ENCODE data around the gene MMP25.

Gene MMP25

DNA sequence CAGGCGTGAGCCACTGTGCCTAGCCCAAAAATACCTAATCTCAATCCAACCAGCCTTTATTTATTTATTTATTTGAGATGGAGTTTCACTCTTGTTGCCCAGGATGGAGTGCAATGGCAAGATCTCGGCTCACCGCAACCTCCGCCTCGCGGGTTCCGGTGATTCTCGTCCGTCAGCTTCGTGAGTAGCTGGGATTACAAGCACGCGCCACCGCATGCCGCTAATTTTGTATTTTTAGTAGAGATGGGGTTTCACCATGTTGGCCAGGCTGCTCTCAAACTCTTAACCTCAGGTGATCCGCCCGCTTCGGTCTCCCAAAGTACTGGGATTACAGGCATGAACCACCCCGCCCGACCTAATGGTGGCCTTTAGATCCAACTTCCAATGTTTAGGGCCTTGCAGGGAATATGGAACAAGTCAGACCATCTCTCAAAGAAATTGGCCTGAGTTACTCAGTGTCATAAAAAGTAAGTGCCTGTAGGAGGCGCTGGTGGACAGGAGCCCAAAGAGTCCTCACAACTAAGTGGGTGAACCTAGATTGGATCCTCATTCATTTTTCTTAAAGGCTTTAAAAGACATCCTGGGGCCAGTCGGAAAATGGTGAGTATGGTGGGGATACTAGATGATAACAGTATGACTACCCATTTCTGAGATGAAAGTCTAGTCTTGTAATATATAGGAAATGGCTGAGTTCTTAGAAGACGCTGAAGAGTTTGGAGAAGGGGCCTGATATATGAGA lies 48.1 kb downstream of the MMP25 start:
- Histone ChIP-seq H3K9me2 (replicated peaks; ENCODE audit: low read depth, low read length) (no peaks in the 10 kb centered on the region), H3K4me1 (ENCODE audit: insufficient read depth, low read length, poor library complexity, severe bottlenecking) (peaks cover 4% of the 10 kb centered on the region), H3F3A (ENCODE audit: low read depth) (no peaks in the 10 kb centered on the region), H4K20me1 (ENCODE audit: insufficient read depth, low read length, poor library complexity, severe bottlenecking) (no peaks in the 10 kb centered on the region), H3K9ac (ENCODE audit: low read depth, low read length, poor library complexity, severe bottlenecking) (no peak overlapping the region), H3K36me3 (ENCODE audit: insufficient read depth, low read length) (no peaks in the 10 kb centered on the region), H3K4me2 (ENCODE audit: low read depth, low read length, poor library complexity, severe bottlenecking) (no peak overlapping the region), H2AFZ (ENCODE audit: low read length) (no peak overlapping the region), H3K79me2 (ENCODE audit: insufficient read depth, low read length) (no peaks in the 10 kb centered on the region), H3K27me3 (ENCODE audit: insufficient read depth, low read length, poor library complexity, severe bottlenecking) (no peaks in the 10 kb centered on the region), H3K4me3 (ENCODE audit: low read length, poor library complexity, severe bottlenecking) (no peak overlapping the region), H3K9me3 (ENCODE audit: insufficient read depth, low read depth, low read length) (no peaks in the 10 kb centered on the region)
- TF ChIP-seq, protein P1, sequence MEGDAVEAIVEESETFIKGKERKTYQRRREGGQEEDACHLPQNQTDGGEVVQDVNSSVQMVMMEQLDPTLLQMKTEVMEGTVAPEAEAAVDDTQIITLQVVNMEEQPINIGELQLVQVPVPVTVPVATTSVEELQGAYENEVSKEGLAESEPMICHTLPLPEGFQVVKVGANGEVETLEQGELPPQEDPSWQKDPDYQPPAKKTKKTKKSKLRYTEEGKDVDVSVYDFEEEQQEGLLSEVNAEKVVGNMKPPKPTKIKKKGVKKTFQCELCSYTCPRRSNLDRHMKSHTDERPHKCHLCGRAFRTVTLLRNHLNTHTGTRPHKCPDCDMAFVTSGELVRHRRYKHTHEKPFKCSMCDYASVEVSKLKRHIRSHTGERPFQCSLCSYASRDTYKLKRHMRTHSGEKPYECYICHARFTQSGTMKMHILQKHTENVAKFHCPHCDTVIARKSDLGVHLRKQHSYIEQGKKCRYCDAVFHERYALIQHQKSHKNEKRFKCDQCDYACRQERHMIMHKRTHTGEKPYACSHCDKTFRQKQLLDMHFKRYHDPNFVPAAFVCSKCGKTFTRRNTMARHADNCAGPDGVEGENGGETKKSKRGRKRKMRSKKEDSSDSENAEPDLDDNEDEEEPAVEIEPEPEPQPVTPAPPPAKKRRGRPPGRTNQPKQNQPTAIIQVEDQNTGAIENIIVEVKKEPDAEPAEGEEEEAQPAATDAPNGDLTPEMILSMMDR (conservative IDR thresholded peaks at IDR 0.05; ENCODE audit: low read length), result peak; percentile 66
- no peak for TF ChIP-seq EZH2phosphoT487 (IDR thresholded peaks at IDR 0.05; ENCODE audit: borderline replicate concordance)

DNA sequence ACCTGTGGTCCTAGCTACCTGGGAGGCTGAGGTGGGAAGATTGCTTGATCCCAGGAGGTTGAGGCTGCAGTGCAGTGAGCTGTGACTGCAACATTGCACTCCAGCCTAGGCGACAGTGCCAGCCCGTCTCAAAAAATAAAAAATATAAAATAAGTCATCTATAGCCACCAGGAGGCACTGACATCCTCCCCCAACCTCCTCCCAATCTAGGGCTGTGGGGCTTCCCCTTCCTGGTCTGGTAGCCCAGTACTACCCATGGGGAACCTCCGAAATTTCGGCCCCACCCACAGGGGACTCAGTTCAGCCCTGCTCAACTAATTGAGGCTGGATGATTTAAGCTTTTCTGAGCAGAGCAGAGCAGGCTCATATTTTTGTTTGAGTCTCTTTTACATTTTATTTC lies 49.5 kb downstream of the MMP25 start:
- Histone ChIP-seq H3K9me3 (ENCODE audit: insufficient read depth, low read depth, low read length) (no peaks in the 10 kb centered on the region), H3K79me2 (ENCODE audit: insufficient read depth, low read length) (no peaks in the 10 kb centered on the region), H3K4me3 (ENCODE audit: low read length, poor library complexity, severe bottlenecking) (no peak overlapping the region), H3K27me3 (ENCODE audit: insufficient read depth, low read length, poor library complexity, severe bottlenecking) (no peaks in the 10 kb centered on the region), H2AFZ (ENCODE audit: low read length) (peak overlapping the region; percentile 49; the same call in 1 of the 2 replicates), H4K20me1 (ENCODE audit: insufficient read depth, low read length, poor library complexity, severe bottlenecking) (no peaks in the 10 kb centered on the region), H3K36me3 (ENCODE audit: insufficient read depth, low read length) (no peaks in the 10 kb centered on the region), H3K9ac (ENCODE audit: low read depth, low read length, poor library complexity, severe bottlenecking) (no peak overlapping the region), H3K4me1 (ENCODE audit: insufficient read depth, low read length, poor library complexity, severe bottlenecking) (peaks cover 4% of the 10 kb centered on the region), H3K4me2 (ENCODE audit: low read depth, low read length, poor library complexity, severe bottlenecking) (no peak overlapping the region), H3K9me2 (replicated peaks; ENCODE audit: low read depth, low read length) (no peaks in the 10 kb centered on the region), H3F3A (ENCODE audit: low read depth) (no peaks in the 10 kb centered on the region)
- TF ChIP-seq, protein P1 (conservative IDR thresholded peaks at IDR 0.05; ENCODE audit: low read length), result peak; percentile 34
- TF ChIP-seq EZH2phosphoT487 (IDR thresholded peaks at IDR 0.05; ENCODE audit: borderline replicate concordance), result no peak

DNA sequence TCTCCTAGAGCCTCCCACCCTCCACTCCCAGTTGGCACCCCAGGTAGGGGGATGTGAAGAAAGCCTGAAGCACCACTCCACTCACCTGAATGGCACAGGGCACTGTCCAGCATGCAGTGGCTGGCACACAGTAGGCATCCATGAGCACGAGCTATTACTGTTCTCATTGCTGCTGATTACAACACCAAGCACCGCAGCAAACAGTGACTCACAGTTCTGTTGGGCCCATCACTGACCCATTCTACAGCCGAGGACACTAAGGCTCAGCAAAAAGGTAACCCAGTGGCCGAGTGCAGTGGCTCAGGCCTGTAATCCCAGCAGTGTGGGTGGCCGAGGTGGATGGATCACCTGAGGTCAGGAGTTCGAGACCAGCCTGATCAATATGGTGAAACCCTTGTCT lies 50.0 kb downstream of the MMP25 start:
- Histone ChIP-seq H3K36me3 (ENCODE audit: insufficient read depth, low read length) (no peaks in the 10 kb centered on the region), H3F3A (ENCODE audit: low read depth) (no peaks in the 10 kb centered on the region), H3K4me1 (ENCODE audit: insufficient read depth, low read length, poor library complexity, severe bottlenecking) (peaks cover 4% of the 10 kb centered on the region), H2AFZ (ENCODE audit: low read length) (peak overlapping the region; percentile 49; the same call in 1 of the 2 replicates), H3K79me2 (ENCODE audit: insufficient read depth, low read length) (no peaks in the 10 kb centered on the region), H3K9me3 (ENCODE audit: insufficient read depth, low read depth, low read length) (no peaks in the 10 kb centered on the region), H3K4me3 (ENCODE audit: low read length, poor library complexity, severe bottlenecking) (no peak overlapping the region), H3K9ac (ENCODE audit: low read depth, low read length, poor library complexity, severe bottlenecking) (no peak overlapping the region), H3K4me2 (ENCODE audit: low read depth, low read length, poor library complexity, severe bottlenecking) (no peak overlapping the region), H3K9me2 (replicated peaks; ENCODE audit: low read depth, low read length) (no peaks in the 10 kb centered on the region), H4K20me1 (ENCODE audit: insufficient read depth, low read length, poor library complexity, severe bottlenecking) (no peaks in the 10 kb centered on the region), H3K27me3 (ENCODE audit: insufficient read depth, low read length, poor library complexity, severe bottlenecking) (no peaks in the 10 kb centered on the region)
- no peak for TF ChIP-seq EZH2phosphoT487 (IDR thresholded peaks at IDR 0.05; ENCODE audit: borderline replicate concordance)
- TF ChIP-seq, protein P1 (conservative IDR thresholded peaks at IDR 0.05; ENCODE audit: low read length), result no peak
